Peyer's patch (tissue), 4 donors: ENCODE results near the gene PLCL1.

Source experiments
- CTCF ChIP-seq, 6 experiments: fragments of 450-650 bp in 4 of 6; fragments of 200-600 bp in 2 of 6; sonication (generic) in 1 of 6; IDR thresholded peaks; one replicate each; pipeline ENCODE4 v1.5.1; 2017 to 2019; ENCODE audit warnings: antibody characterized with exemption in 6 of 6, mild to moderate bottlenecking in 3 of 6, moderate library complexity in 1 of 6
- POLR2A ChIP-seq, 2 donors: fragments of 450-650 bp; IDR thresholded peaks; one replicate each; pipeline ENCODE4 v1.5.1; 2017; ENCODE audit warnings: antibody characterized with exemption in 2 of 2, mild to moderate bottlenecking in 2 of 2, moderate library complexity in 2 of 2

GRCh38 chr2:198073253-198073652 is 268.9 kb downstream of the PLCL1 start:
- TF ChIP-seq CTCF (IDR thresholded peaks at IDR 0.05) (no peak), POLR2A (IDR thresholded peaks at IDR 0.05) (no peak)
